A673 (cell line): Measurements from ENCODE around the gene COL11A1. TPM values are rescaled to one million over a fixed set of nuclear protein-coding genes. Genes with fewer than 3 reads are reported as not detected.

ENCODE experiments used
- BruUV-seq: library from RNA; stranded (reverse); fragments of 400-500 nt; replicated peaks from 2 replicates; lab custom pipeline; 2021; lab: Mats Ljungman, UMichigan
- CTCF ChIA-PET: fragments of 300-600 bp; sonication (Branson Sonifier 250); formaldehyde crosslinking; loops from one replicate; lab custom pipeline; 2022; ENCODE audit warnings: antibody characterized with exemption; lab: Charles Lee
- POLR2A ChIA-PET: fragments of 300-600 bp; sonication (Branson Sonifier 250); formaldehyde crosslinking; loops from one replicate; lab custom pipeline; 2022; ENCODE audit warnings: antibody characterized with exemption; ENCODE audit not compliant: low non-redundant PET; lab: Charles Lee
- DNase-seq: peaks from one replicate; pipeline ENCODE4 v3.0.0-alpha.2; 2015; ENCODE audit warnings: low spot score
- H3K27ac ChIP-seq: fragments of 200-600 bp; sonication (generic); 2 replicates; pipeline ENCODE4 v1.5.1; 2016; ENCODE audit warnings: mixed run types, low read depth, mild to moderate bottlenecking, mixed read lengths, antibody characterized with exemption, low read length; ENCODE audit not compliant: poor library complexity, severe bottlenecking
- H3K27me3 ChIP-seq: fragments of 200-600 bp; sonication (generic); replicated peaks from 2 replicates; pipeline ENCODE4 v1.6.1; 2017; ENCODE audit warnings: mixed run types, low read depth, mild to moderate bottlenecking, mixed read lengths, antibody characterized with exemption, low read length; ENCODE audit not compliant: insufficient read depth, poor library complexity
- H3K36me3 ChIP-seq: fragments of 200-600 bp; sonication (generic); 2 replicates; pipeline ENCODE4 v1.6.1; 2016; ENCODE audit warnings: mixed run types, mild to moderate bottlenecking, mixed read lengths, antibody characterized with exemption, low read length; ENCODE audit not compliant: insufficient read depth, poor library complexity, severe bottlenecking
- H3K4me1 ChIP-seq: fragments of 200-600 bp; sonication (generic); 2 replicates; pipeline ENCODE4 v1.6.1; 2017; ENCODE audit warnings: mixed run types, mild to moderate bottlenecking, mixed read lengths, antibody characterized with exemption, low read length; ENCODE audit not compliant: insufficient read depth, poor library complexity, severe bottlenecking
- H3K4me3 ChIP-seq: fragments of 200-600 bp; sonication (generic); 2 replicates; pipeline ENCODE4 v1.5.1; 2016; ENCODE audit warnings: low read depth, mixed run types, mild to moderate bottlenecking, mixed read lengths, low read length; ENCODE audit not compliant: poor library complexity, severe bottlenecking
- H3K9me3 ChIP-seq: fragments of 200-600 bp; sonication (generic); 2 replicates; pipeline ENCODE4 v1.6.1; 2016; ENCODE audit warnings: mixed run types, low read depth, mild to moderate bottlenecking, mixed read lengths, antibody characterized with exemption, low read length; ENCODE audit not compliant: poor library complexity, severe bottlenecking
- EZH2 ChIP-seq: fragments of 200-600 bp; sonication (generic); IDR thresholded peaks from 2 replicates; pipeline ENCODE4 v1.6.1; 2017; ENCODE audit warnings: borderline replicate concordance, low read depth, mild to moderate bottlenecking, mixed read lengths, antibody characterized with exemption, low read length; ENCODE audit not compliant: poor library complexity, severe bottlenecking
- intact Hi-C: fragments of 100-400 bp; cut with micrococcal nuclease; formaldehyde crosslinking; loops from one replicate; pipeline ENCODE4 v1.10.0; 2022; ENCODE audit not compliant: unreplicated experiment
- total RNA-seq: library from RNA; stranded (reverse); gene quantifications from 2 replicates; pipeline ENCODE4 v1.2.3, GENCODE V29; 2021
- TF ChIP-seq, protein P1 (sequence below): fragments of 300-800, 200-600 bp; sonication (generic); conservative IDR thresholded peaks from 2 replicates; pipeline ENCODE4 v1.5.1; 2017; ENCODE audit warnings: low read depth, mild to moderate bottlenecking, antibody characterized with exemption, low read length, moderate library complexity, mixed read lengths

Gene COL11A1
- total RNA-seq, 1 experiment from 2014 or later = 0.37 TPM

DNA sequence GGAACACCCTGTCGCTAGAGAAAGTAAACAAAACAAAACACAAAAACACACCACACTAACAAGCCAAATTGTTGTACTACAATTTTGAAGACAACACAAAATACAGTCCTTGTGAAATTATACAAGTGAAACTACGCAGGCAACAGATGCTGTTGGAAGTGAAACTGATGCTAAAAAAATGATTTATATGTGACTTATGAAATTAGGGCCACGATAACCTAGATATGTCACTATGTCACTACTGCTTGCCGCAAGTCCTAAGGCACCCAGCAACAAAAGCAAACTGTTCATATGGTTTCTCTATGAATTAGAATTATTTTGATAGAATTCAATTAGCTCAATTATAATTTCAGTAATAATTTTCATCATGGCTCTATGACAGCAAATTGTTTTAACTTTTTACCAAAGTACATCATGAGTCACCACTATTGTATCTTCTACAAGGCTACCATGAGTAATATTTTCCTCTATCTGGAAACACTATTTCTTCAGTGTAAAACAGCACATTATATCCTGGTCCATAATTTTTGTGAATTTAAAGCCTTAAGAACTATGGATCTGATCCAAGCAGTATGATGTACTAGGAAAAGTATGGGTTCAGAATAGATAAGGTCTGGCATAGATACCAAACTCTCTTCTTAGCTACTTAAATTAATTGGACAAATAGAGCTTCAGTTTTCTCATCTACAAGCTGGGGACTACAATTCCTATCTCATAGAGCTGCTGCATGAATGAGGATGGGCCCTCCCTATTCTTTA is 216.3 kb downstream of the COL11A1 start:
- no peak for DNase-seq
- intact Hi-C loops = no loop called here
- no peaks in the 10 kb centered on the region for H3K27me3 ChIP-seq
- H3K27ac ChIP-seq = no peak overlapping the region
- H3K9me3 ChIP-seq = no peaks in the 10 kb centered on the region
- no peak overlapping the region for H3K4me3 ChIP-seq
- ChIA-PET CTCF (no interaction called here), POLR2A (no interaction called here)
- no peaks in the 10 kb centered on the region for H3K4me1 ChIP-seq
- BruUV-seq = no TSS peak
- TF ChIP-seq, protein P1, sequence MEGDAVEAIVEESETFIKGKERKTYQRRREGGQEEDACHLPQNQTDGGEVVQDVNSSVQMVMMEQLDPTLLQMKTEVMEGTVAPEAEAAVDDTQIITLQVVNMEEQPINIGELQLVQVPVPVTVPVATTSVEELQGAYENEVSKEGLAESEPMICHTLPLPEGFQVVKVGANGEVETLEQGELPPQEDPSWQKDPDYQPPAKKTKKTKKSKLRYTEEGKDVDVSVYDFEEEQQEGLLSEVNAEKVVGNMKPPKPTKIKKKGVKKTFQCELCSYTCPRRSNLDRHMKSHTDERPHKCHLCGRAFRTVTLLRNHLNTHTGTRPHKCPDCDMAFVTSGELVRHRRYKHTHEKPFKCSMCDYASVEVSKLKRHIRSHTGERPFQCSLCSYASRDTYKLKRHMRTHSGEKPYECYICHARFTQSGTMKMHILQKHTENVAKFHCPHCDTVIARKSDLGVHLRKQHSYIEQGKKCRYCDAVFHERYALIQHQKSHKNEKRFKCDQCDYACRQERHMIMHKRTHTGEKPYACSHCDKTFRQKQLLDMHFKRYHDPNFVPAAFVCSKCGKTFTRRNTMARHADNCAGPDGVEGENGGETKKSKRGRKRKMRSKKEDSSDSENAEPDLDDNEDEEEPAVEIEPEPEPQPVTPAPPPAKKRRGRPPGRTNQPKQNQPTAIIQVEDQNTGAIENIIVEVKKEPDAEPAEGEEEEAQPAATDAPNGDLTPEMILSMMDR = no peak
- TF ChIP-seq EZH2 = no peak
- no peaks in the 10 kb centered on the region for H3K36me3 ChIP-seq

DNA sequence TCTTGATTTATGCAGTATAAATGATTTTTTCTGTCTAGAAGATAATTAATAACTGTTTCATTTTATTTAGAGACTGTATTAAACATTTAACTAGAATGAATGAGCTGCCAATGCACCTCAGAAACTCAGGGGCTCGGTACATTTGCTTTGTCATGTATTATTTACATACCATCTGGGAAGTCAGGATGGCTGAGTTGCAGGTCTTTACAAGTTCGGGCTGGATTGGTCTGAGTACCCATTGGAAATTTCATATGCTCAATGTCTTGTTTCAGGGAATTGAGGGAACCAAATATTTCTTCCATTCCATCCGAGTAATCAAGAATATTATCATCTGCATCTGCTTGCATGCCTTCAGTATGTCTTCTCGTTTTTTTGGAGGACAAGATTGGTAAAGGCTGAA is 221.7 kb downstream of the COL11A1 start:
- intact Hi-C loops = no loop called here
- Histone ChIP-seq H3K36me3 (no peaks in the 10 kb centered on the region), H3K27ac (no peak overlapping the region), H3K4me1 (peaks cover 2% of the 10 kb centered on the region), H3K4me3 (no peak overlapping the region), H3K27me3 (no peaks in the 10 kb centered on the region), H3K9me3 (no peaks in the 10 kb centered on the region)
- CTCF ChIA-PET = no interaction called here
- no peak for TF ChIP-seq EZH2
- TF ChIP-seq, protein P1 = no peak
- BruUV-seq = no TSS peak
- POLR2A ChIA-PET = no interaction called here
- no peak for DNase-seq

DNA sequence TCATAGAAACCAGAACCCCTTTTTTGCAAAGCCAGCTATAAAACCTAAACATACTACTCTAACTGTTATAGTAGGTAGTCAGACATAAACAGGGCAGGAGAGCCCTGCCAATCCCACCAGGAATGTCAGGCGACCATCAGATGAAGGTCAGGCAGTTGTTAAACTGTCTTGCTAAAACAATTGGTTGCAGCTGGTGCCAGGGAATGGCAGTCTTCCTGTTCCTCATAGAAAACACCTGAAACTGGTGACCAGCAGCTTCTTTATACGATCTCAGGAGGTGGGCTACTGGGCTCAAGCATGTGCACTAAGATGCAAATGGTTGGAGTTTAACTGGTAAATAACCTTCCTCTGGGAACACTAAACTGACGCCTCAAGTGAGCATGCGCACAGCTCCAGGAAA is 224.1 kb downstream of the COL11A1 start:
- no TSS peak for BruUV-seq
- CTCF ChIA-PET = no interaction called here
- intact Hi-C loops = no loop called here
- TF ChIP-seq EZH2 = no peak
- TF ChIP-seq, protein P1 = no peak
- POLR2A ChIA-PET = no interaction called here
- Histone ChIP-seq H3K27ac (no peak overlapping the region), H3K36me3 (no peaks in the 10 kb centered on the region), H3K9me3 (no peaks in the 10 kb centered on the region), H3K27me3 (no peaks in the 10 kb centered on the region), H3K4me3 (no peak overlapping the region), H3K4me1 (peaks cover 6% of the 10 kb centered on the region)
- DNase-seq = no peak
